Ishikawa (cell line): ENCODE data around the gene TNK2.

Experiments used
- CEBPB ChIP-seq: IDR thresholded peaks from 2 replicates; pipeline ENCODE4 v1.6.1; 2012
- CREB1 ChIP-seq: IDR thresholded peaks from 2 replicates; pipeline ENCODE4 v1.6.1; 2012; ENCODE audit warnings: low read depth
- EGR1 ChIP-seq: IDR thresholded peaks from 2 replicates; pipeline ENCODE4 v1.6.1; 2012
- EP300 ChIP-seq: IDR thresholded peaks from 2 replicates; pipeline ENCODE4 v1.6.1; 2012; ENCODE audit warnings: borderline replicate concordance
- FOXM1 ChIP-seq: IDR thresholded peaks from 2 replicates; pipeline ENCODE4 v1.6.1; 2012; ENCODE audit warnings: low read depth, borderline replicate concordance
- NFIC ChIP-seq: IDR thresholded peaks from 2 replicates; pipeline ENCODE4 v1.6.1; 2012
- RAD21 ChIP-seq: IDR thresholded peaks from 2 replicates; pipeline ENCODE4 v1.6.1; 2012; ENCODE audit warnings: low read depth
- TAF1 ChIP-seq: IDR thresholded peaks from 2 replicates; pipeline ENCODE4 v1.6.1; 2012; ENCODE audit warnings: low read depth, mild to moderate bottlenecking
- TCF12 ChIP-seq: IDR thresholded peaks from 2 replicates; pipeline ENCODE4 v1.6.1; 2012; ENCODE audit warnings: low read depth
- TEAD4 ChIP-seq: IDR thresholded peaks from 2 replicates; pipeline ENCODE4 v1.6.1; 2012
- YY1 ChIP-seq: IDR thresholded peaks from 2 replicates; pipeline ENCODE4 v1.6.1; 2012; ENCODE audit warnings: low read depth
- ZBTB7A ChIP-seq: IDR thresholded peaks from 2 replicates; pipeline ENCODE4 v1.6.1; 2012; ENCODE audit warnings: low read depth
- TF ChIP-seq, protein P1 (sequence below): IDR thresholded peaks from 2 replicates; pipeline ENCODE4 v1.6.1; 2012
- TF ChIP-seq, protein P2 (sequence below): IDR thresholded peaks from 2 replicates; pipeline ENCODE4 v1.6.1; 2012; ENCODE audit warnings: low read depth, mild to moderate bottlenecking
- TF ChIP-seq, protein P3 (sequence below): IDR thresholded peaks from 2 replicates; pipeline ENCODE4 v1.6.1; 2012

TNK2 gene

GRCh38 chr3:195853036-195853435, 55.3 kb downstream of the TNK2 start:
- TF ChIP-seq, protein P1, sequence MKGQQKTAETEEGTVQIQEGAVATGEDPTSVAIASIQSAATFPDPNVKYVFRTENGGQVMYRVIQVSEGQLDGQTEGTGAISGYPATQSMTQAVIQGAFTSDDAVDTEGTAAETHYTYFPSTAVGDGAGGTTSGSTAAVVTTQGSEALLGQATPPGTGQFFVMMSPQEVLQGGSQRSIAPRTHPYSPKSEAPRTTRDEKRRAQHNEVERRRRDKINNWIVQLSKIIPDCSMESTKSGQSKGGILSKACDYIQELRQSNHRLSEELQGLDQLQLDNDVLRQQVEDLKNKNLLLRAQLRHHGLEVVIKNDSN, result no peak
- TF ChIP-seq EGR1 (no peak), ZBTB7A (no peak), TAF1 (no peak), EP300 (no peak), TEAD4 (no peak)
- TF ChIP-seq, protein P2, sequence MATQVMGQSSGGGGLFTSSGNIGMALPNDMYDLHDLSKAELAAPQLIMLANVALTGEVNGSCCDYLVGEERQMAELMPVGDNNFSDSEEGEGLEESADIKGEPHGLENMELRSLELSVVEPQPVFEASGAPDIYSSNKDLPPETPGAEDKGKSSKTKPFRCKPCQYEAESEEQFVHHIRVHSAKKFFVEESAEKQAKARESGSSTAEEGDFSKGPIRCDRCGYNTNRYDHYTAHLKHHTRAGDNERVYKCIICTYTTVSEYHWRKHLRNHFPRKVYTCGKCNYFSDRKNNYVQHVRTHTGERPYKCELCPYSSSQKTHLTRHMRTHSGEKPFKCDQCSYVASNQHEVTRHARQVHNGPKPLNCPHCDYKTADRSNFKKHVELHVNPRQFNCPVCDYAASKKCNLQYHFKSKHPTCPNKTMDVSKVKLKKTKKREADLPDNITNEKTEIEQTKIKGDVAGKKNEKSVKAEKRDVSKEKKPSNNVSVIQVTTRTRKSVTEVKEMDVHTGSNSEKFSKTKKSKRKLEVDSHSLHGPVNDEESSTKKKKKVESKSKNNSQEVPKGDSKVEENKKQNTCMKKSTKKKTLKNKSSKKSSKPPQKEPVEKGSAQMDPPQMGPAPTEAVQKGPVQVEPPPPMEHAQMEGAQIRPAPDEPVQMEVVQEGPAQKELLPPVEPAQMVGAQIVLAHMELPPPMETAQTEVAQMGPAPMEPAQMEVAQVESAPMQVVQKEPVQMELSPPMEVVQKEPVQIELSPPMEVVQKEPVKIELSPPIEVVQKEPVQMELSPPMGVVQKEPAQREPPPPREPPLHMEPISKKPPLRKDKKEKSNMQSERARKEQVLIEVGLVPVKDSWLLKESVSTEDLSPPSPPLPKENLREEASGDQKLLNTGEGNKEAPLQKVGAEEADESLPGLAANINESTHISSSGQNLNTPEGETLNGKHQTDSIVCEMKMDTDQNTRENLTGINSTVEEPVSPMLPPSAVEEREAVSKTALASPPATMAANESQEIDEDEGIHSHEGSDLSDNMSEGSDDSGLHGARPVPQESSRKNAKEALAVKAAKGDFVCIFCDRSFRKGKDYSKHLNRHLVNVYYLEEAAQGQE, result no peak

DNA sequence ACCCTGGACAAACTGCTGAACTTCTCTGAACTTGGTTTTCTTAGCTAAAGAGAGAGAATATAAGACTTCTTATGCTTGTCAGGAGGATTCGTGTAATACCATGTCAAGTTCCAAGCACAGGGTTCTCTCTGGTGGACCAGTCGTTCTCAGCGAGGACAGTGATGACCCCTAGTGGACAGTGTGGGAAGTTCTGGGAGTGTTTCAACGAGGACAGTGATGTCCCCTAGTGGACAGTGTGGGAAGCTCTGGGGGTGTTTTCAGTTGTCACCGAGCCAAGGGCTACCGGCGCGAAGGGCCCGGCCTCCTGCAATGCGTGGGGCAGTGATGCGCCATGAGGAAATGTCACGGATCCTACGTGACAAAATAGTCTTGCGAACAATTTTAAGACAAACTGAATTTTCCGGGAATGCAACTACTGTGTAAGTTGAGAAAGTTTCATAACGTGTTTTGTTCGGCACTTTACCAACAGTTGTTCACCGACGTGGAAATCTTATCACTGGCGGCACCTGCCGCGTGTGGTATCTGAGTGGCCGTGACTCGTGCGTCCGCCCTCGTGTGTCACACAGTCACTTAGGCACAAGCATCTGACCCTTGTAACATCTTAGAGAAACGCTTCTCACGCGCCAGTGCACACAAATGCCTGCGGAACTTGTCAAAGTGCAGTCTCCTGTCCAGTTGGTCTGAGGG, 57.4 kb downstream of the TNK2 start:
- TF ChIP-seq, protein P2, result no peak
- TF ChIP-seq RAD21 (peak; percentile 100), TCF12 (peak; percentile 60; the same call in 1 of the 2 replicates), EGR1 (no peak), TEAD4 (peak; percentile 46; the same call in 1 of the 2 replicates), ZBTB7A (no peak), NFIC (peak; percentile 96), FOXM1 (no peak), EP300 (0 out of 2 replicates have a peak, but pooled peaks have one; percentile 7), YY1 (0 out of 2 replicates have a peak, but pooled peaks have one; percentile 61), CREB1 (no peak), CEBPB (no peak), TAF1 (no peak)
- TF ChIP-seq, protein P1, result no peak; the same call in 1 of the 2 replicates
- TF ChIP-seq, protein P3, sequence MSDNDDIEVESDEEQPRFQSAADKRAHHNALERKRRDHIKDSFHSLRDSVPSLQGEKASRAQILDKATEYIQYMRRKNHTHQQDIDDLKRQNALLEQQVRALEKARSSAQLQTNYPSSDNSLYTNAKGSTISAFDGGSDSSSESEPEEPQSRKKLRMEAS, result peak; percentile 64

- TF ChIP-seq CEBPB (no peak), TEAD4 (no peak), EGR1 (no peak), ZBTB7A (no peak), FOXM1 (no peak), TCF12 (no peak), CREB1 (no peak), YY1 (no peak), EP300 (no peak), NFIC (no peak), TAF1 (no peak)
- TF ChIP-seq, protein P3, result no peak
- TF ChIP-seq, protein P1, result no peak
- TF ChIP-seq, protein P2, result no peak
Measured at GRCh38 chr3:195849322-195850074, 58.9 kb downstream of the TNK2 start.
